OCI-LY1 (cell line): ENCODE data around the gene ELOF1.
"Not testable (repeated sequence)": the region's sequence is repeated elsewhere in the genome, so short reads cannot be mapped to it uniquely, and the experiment has no call there.

Experiments
- H2AFZ ChIP-seq: fragments of 200-600 bp; sonication (generic), shearing (Covaris generic); 2 replicates; pipeline ENCODE4 v1.6.0; 2014; ENCODE audit warnings: antibody characterized with exemption, mild to moderate bottlenecking, low read length
- H3F3A ChIP-seq: fragments of 200-600 bp; sonication (generic), shearing (Covaris generic); 2 replicates; pipeline ENCODE4 v1.6.0; 2014; ENCODE audit warnings: mild to moderate bottlenecking, antibody characterized with exemption, low read length, moderate library complexity; ENCODE audit not compliant: insufficient read depth
- H3K27ac ChIP-seq: fragments of 200-600 bp; sonication (generic); 2 replicates; pipeline ENCODE4 v1.5.1; 2014; ENCODE audit warnings: low read length, mixed run types, mild to moderate bottlenecking, low read depth; ENCODE audit not compliant: poor library complexity, severe bottlenecking
- H3K27me3 ChIP-seq: fragments of 200-600 bp; sonication (generic); 2 replicates; pipeline ENCODE4 v1.6.0; 2014; ENCODE audit warnings: antibody characterized with exemption, mild to moderate bottlenecking, low read length, moderate library complexity; ENCODE audit not compliant: insufficient read depth
- H3K36me3 ChIP-seq: fragments of 200-600 bp; sonication (generic); 2 replicates; pipeline ENCODE4 v1.6.1; 2014; ENCODE audit warnings: mild to moderate bottlenecking, antibody characterized with exemption, low read length, moderate library complexity, mixed read lengths; ENCODE audit not compliant: insufficient read depth
- H3K4me1 ChIP-seq: fragments of 200-600 bp; sonication (generic); 2 replicates; pipeline ENCODE4 v1.5.1; 2014; ENCODE audit warnings: mild to moderate bottlenecking, low read length, moderate library complexity; ENCODE audit not compliant: insufficient read depth, severe bottlenecking
- H3K4me2 ChIP-seq: fragments of 200-600 bp; sonication (generic), shearing (Covaris generic); 2 replicates; pipeline ENCODE4 v1.6.1; 2014; ENCODE audit warnings: low read length
- H3K4me3 ChIP-seq: fragments of 200-600 bp; sonication (generic); 2 replicates; pipeline ENCODE4 v1.5.1; 2014; ENCODE audit warnings: low read length, low read depth, mild to moderate bottlenecking, mixed read lengths; ENCODE audit not compliant: poor library complexity, severe bottlenecking
- H3K79me2 ChIP-seq: fragments of 200-600 bp; shearing (Covaris generic); 2 replicates; pipeline ENCODE4 v1.6.1; 2016; ENCODE audit warnings: mixed run types, low read length, mixed read lengths; ENCODE audit not compliant: insufficient read depth
- H3K9ac ChIP-seq: fragments of 200-600 bp; sonication (generic), shearing (Covaris generic); 2 replicates; pipeline ENCODE4 v1.6.1; 2014; ENCODE audit warnings: mild to moderate bottlenecking, low read length, mixed read lengths
- H3K9me2 ChIP-seq: fragments of 200-600 bp; sonication (generic), shearing (Covaris generic); 2 replicates; pipeline ENCODE4 v1.6.1; 2014; ENCODE audit warnings: low read depth, mild to moderate bottlenecking, low read length, mixed read lengths
- H3K9me3 ChIP-seq: fragments of 200-600 bp; shearing (Covaris generic); 2 replicates; pipeline ENCODE4 v1.6.1; 2014; ENCODE audit warnings: low read length, mixed read lengths
- H4K20me1 ChIP-seq: fragments of 200-600 bp; sonication (generic), shearing (Covaris generic); 2 replicates; pipeline ENCODE4 v1.6.0; 2016; ENCODE audit warnings: mild to moderate bottlenecking, low read length; ENCODE audit not compliant: insufficient read depth
- EZH2 ChIP-seq: fragments of 200-600 bp; sonication (generic), shearing (Covaris generic); IDR thresholded peaks from 2 replicates; pipeline ENCODE4 v1.8.0; 2017; ENCODE audit warnings: borderline replicate concordance, mixed run types, mild to moderate bottlenecking, antibody characterized with exemption, low read length, moderate library complexity, mixed read lengths
- TF ChIP-seq, protein P1 (sequence below): fragments of 200-600 bp; sonication (generic), shearing (Covaris generic); IDR thresholded peaks from 2 replicates; pipeline ENCODE4 v1.5.1; 2017; ENCODE audit warnings: mild to moderate bottlenecking, antibody characterized with exemption, low read length, moderate library complexity, mixed read lengths

The ELOF1 gene

DNA sequence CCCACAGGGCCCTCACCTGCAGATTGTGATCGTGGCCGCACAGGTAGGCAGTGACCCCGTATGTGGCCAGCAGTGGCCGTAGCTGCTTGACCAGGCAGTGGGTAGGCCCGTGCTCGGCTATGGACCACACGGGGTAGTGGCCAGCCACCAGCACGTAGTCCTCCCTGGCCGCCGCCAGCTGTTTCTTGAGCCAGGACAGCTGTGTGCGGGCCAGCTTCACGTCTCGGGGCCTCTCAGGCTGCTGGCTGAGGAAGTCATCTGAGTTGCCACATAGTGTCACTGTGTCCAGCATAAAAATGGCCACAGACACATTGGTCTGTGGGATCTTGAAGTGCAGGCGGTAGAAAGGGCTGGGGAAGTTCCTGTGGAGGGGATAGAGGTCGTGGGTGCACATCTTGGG lies 17.2 kb upstream of the ELOF1 start:
- Histone ChIP-seq H3K27ac (no peak overlapping the region), H3K9me2 (no peaks in the 10 kb centered on the region), H3K27me3 (no peaks in the 10 kb centered on the region), H3K4me2 (no peak overlapping the region), H3K36me3 (no peaks in the 10 kb centered on the region), H3K9me3 (no peaks in the 10 kb centered on the region), H3K4me3 (no peak overlapping the region), H3K4me1 (peaks cover 29% of the 10 kb centered on the region), H2AFZ (no peak overlapping the region), H4K20me1 (no peaks in the 10 kb centered on the region), H3K79me2 (no peaks in the 10 kb centered on the region), H3F3A (no peaks in the 10 kb centered on the region), H3K9ac (no peak overlapping the region)
- TF ChIP-seq, protein P1, sequence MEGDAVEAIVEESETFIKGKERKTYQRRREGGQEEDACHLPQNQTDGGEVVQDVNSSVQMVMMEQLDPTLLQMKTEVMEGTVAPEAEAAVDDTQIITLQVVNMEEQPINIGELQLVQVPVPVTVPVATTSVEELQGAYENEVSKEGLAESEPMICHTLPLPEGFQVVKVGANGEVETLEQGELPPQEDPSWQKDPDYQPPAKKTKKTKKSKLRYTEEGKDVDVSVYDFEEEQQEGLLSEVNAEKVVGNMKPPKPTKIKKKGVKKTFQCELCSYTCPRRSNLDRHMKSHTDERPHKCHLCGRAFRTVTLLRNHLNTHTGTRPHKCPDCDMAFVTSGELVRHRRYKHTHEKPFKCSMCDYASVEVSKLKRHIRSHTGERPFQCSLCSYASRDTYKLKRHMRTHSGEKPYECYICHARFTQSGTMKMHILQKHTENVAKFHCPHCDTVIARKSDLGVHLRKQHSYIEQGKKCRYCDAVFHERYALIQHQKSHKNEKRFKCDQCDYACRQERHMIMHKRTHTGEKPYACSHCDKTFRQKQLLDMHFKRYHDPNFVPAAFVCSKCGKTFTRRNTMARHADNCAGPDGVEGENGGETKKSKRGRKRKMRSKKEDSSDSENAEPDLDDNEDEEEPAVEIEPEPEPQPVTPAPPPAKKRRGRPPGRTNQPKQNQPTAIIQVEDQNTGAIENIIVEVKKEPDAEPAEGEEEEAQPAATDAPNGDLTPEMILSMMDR, result no peak
- TF ChIP-seq EZH2, result no peak

DNA sequence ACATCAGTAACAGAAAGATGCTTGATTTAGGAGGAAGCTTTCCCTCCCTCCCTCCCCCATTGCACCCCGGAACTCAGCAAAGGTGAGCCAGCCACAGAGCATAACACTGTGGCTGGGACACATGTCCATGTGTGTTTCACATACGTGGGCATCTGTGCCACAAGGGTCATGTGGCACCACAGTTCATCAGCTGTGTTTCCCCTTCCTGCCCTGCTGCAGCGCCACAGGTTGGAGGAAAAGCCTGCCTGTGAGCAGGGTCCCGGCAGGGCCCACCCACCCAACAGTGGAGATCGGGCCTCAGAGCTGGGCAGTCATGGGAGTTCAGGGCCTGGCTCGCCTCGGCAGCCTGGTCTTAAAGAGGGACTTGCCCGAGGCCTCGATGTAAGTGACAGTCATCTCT lies 15.7 kb upstream of the ELOF1 start:
- peaks cover 16% of the 10 kb centered on the region for H3K4me1 ChIP-seq
- no peaks in the 10 kb centered on the region for H3K9me2 ChIP-seq
- no peaks in the 10 kb centered on the region for H3F3A ChIP-seq
- H4K20me1 ChIP-seq, result no peaks in the 10 kb centered on the region
- TF ChIP-seq EZH2, result no peak
- TF ChIP-seq, protein P1, result no peak
- H3K4me3 ChIP-seq, result no peak overlapping the region
- H3K36me3 ChIP-seq, result no peaks in the 10 kb centered on the region
- H2AFZ ChIP-seq, result no peak overlapping the region
- H3K27ac ChIP-seq, result no peak overlapping the region
- no peaks in the 10 kb centered on the region for H3K9me3 ChIP-seq
- H3K9ac ChIP-seq, result no peak overlapping the region
- no peaks in the 10 kb centered on the region for H3K27me3 ChIP-seq
- no peak overlapping the region for H3K4me2 ChIP-seq
- no peaks in the 10 kb centered on the region for H3K79me2 ChIP-seq

DNA sequence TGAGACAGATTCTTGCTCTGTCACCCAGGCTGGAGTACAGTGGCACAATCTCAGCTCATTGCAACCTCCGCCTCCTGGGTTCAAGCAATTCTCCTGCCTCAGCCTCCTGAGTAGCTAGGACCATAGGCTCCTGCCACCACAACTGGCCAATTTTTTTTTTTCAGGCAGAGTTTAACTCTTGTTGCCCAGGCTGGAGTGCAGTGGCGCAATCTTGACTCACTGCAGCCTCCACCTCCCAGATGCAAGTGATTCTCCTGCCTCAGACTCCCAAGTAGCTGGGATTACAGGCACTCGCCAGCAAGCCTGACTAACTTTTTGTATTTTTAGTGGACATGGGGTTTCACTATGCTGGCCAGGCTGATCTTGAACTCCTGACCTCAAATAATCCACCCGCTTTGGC lies 14.7 kb upstream of the ELOF1 start:
- H4K20me1 ChIP-seq, H3K27me3 ChIP-seq, H3F3A ChIP-seq, H2AFZ ChIP-seq, H3K9ac ChIP-seq, H3K9me3 ChIP-seq, H3K4me3 ChIP-seq, H3K36me3 ChIP-seq, H3K4me2 ChIP-seq, H3K9me2 ChIP-seq, H3K79me2 ChIP-seq, H3K27ac ChIP-seq: not testable (repeated sequence)
- peaks cover 11% of the 10 kb centered on the region for H3K4me1 ChIP-seq

DNA sequence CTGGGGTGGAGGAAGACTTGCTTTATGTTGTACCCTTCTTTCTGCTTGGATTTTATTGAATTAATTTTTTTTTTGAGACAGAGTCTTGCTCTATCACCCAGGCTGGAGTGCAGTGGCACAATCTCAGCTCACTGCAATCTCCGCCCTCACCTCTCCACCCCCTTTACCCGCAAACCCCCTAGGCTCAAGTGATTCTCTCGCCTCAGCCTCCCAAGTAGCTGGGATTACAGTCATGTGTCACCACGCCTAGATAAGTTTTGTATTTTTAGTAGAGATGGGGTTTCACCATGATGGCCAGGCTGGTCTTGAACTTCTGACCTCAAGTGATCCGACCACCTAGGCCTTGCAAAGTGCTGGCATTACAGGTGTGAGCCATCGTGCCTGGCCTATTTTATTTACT lies 14.3 kb upstream of the ELOF1 start:
- not testable (repeated sequence) for H3K9ac ChIP-seq, H3F3A ChIP-seq, H3K4me1 ChIP-seq, H3K9me3 ChIP-seq, H3K27ac ChIP-seq, H2AFZ ChIP-seq, H3K79me2 ChIP-seq, H4K20me1 ChIP-seq, H3K4me3 ChIP-seq, H3K27me3 ChIP-seq, H3K4me2 ChIP-seq, H3K9me2 ChIP-seq, H3K36me3 ChIP-seq
